ENCODE results near the gene EEFSEC. TPM values are rescaled to one million over a fixed set of nuclear protein-coding genes. Genes with fewer than 3 reads are reported as not detected.

Gene EEFSEC
- total and polyA plus RNA-seq, 2 of the 8 experiments (the other 6 are each of a cell fraction or from before 2014, with no cell fraction given): 13.1 to 19.8 TPM

DNA sequence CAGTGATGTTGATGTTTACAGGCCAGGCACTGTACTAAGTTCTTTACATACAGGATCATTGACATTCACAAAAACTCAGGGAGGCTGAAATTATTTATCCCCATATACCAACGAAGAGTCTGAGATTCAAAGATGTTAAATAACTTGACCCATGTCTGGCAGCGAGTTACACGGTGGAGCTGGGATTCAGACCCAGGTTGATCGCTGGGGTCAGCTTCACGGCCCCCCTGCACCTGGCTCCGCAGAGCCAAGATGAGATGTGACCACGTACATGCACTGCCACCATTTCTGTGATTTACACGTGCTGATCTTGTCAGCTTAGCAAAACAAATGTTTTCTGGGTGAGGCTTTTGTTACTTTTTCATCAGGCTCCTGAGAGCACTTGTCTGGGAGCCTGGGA, 109.8 kb downstream of the EEFSEC start (continued):
- TF ChIP-seq RNF2 (IDR thresholded peaks at IDR 0.05; ENCODE audit: borderline replicate concordance, low read depth, low read length, missing control alignments, poor library complexity, severe bottlenecking) (no peak), JUN (IDR thresholded peaks at IDR 0.05; ENCODE audit: low read depth, low read length) (no peak), NANOG (IDR thresholded peaks at IDR 0.05; ENCODE audit: insufficient read depth, low read depth, low read length, poor library complexity, severe bottlenecking) (no peak), SRF (IDR thresholded peaks at IDR 0.05; ENCODE audit: low read depth, low read length) (no peak), EGR1 (IDR thresholded peaks at IDR 0.05; ENCODE audit: borderline replicate concordance, low read depth, low read length) (no peak)
- TF ChIP-seq, protein P1, sequence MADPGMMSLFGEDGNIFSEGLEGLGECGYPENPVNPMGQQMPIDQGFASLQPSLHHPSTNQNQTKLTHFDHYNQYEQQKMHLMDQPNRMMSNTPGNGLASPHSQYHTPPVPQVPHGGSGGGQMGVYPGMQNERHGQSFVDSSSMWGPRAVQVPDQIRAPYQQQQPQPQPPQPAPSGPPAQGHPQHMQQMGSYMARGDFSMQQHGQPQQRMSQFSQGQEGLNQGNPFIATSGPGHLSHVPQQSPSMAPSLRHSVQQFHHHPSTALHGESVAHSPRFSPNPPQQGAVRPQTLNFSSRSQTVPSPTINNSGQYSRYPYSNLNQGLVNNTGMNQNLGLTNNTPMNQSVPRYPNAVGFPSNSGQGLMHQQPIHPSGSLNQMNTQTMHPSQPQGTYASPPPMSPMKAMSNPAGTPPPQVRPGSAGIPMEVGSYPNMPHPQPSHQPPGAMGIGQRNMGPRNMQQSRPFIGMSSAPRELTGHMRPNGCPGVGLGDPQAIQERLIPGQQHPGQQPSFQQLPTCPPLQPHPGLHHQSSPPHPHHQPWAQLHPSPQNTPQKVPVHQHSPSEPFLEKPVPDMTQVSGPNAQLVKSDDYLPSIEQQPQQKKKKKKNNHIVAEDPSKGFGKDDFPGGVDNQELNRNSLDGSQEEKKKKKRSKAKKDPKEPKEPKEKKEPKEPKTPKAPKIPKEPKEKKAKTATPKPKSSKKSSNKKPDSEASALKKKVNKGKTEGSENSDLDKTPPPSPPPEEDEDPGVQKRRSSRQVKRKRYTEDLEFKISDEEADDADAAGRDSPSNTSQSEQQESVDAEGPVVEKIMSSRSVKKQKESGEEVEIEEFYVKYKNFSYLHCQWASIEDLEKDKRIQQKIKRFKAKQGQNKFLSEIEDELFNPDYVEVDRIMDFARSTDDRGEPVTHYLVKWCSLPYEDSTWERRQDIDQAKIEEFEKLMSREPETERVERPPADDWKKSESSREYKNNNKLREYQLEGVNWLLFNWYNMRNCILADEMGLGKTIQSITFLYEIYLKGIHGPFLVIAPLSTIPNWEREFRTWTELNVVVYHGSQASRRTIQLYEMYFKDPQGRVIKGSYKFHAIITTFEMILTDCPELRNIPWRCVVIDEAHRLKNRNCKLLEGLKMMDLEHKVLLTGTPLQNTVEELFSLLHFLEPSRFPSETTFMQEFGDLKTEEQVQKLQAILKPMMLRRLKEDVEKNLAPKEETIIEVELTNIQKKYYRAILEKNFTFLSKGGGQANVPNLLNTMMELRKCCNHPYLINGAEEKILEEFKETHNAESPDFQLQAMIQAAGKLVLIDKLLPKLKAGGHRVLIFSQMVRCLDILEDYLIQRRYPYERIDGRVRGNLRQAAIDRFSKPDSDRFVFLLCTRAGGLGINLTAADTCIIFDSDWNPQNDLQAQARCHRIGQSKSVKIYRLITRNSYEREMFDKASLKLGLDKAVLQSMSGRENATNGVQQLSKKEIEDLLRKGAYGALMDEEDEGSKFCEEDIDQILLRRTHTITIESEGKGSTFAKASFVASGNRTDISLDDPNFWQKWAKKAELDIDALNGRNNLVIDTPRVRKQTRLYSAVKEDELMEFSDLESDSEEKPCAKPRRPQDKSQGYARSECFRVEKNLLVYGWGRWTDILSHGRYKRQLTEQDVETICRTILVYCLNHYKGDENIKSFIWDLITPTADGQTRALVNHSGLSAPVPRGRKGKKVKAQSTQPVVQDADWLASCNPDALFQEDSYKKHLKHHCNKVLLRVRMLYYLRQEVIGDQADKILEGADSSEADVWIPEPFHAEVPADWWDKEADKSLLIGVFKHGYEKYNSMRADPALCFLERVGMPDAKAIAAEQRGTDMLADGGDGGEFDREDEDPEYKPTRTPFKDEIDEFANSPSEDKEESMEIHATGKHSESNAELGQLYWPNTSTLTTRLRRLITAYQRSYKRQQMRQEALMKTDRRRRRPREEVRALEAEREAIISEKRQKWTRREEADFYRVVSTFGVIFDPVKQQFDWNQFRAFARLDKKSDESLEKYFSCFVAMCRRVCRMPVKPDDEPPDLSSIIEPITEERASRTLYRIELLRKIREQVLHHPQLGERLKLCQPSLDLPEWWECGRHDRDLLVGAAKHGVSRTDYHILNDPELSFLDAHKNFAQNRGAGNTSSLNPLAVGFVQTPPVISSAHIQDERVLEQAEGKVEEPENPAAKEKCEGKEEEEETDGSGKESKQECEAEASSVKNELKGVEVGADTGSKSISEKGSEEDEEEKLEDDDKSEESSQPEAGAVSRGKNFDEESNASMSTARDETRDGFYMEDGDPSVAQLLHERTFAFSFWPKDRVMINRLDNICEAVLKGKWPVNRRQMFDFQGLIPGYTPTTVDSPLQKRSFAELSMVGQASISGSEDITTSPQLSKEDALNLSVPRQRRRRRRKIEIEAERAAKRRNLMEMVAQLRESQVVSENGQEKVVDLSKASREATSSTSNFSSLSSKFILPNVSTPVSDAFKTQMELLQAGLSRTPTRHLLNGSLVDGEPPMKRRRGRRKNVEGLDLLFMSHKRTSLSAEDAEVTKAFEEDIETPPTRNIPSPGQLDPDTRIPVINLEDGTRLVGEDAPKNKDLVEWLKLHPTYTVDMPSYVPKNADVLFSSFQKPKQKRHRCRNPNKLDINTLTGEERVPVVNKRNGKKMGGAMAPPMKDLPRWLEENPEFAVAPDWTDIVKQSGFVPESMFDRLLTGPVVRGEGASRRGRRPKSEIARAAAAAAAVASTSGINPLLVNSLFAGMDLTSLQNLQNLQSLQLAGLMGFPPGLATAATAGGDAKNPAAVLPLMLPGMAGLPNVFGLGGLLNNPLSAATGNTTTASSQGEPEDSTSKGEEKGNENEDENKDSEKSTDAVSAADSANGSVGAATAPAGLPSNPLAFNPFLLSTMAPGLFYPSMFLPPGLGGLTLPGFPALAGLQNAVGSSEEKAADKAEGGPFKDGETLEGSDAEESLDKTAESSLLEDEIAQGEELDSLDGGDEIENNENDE (IDR thresholded peaks at IDR 0.05; ENCODE audit: insufficient replicate concordance, low read length): no peak
